ENCODE data around the gene MCTP1.
A peak's percentile ranks its signal among the peaks of the same experiment; 100 is the strongest.

The MCTP1 gene

GRCh38 chr5:94928891-94929290 lies 356.0 kb downstream of the MCTP1 start:
- no peak for FAIRE-seq

DNA sequence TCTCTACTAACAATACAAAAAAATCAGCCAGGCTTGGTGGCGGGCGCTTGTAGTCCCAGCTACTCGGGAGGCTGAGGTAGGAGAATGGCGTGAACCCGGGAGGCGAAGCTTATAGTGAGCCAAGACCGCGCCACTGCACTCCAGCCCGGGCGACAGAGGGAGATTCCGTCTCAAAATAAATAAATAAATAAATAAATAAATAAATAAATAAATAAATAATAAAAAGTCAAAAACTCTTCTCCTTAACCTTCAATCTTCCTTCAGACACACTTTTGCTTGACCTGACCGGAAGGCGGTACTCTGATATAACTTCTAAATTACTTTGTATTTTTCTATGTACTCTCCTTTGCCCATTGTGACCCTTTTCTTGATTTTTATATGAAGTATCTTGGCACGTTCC lies 364.3 kb downstream of the MCTP1 start:
- FAIRE-seq, result no peak

- FAIRE-seq, result no peak
Observed at GRCh38 chr5:94916619-94917018, 368.3 kb downstream of the MCTP1 start.

DNA sequence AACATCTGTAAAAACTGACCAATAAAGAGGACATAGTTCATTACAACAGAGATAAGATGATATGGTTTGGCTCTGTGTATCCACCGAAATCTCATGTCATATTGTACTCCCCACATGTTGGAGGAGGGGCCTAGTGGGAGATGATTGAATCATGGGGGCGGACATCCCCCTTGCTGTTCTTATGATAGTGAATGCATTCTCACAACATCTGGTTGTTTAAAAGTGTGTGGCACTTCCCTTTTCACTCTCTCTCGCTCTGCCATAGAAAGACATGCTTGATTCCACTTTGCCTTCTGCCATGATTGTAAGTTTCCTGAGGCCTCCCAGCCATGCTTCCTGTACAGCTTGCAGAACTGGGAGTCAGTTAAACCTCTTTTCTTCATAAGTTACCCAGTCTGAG lies 373.6 kb downstream of the MCTP1 start:
- no peak for FAIRE-seq

- no peak for FAIRE-seq
Observed at GRCh38 chr5:94910721-94911120, 374.2 kb downstream of the MCTP1 start.

- FAIRE-seq, result peak; percentile 94
Observed at GRCh38 chr5:94908889-94909480, 375.9 kb downstream of the MCTP1 start.

GRCh38 chr5:94906750-94907149 lies 378.1 kb downstream of the MCTP1 start:
- FAIRE-seq, result no peak

GRCh38 chr5:94903726-94904125 lies 381.2 kb downstream of the MCTP1 start:
- no peak for FAIRE-seq

DNA sequence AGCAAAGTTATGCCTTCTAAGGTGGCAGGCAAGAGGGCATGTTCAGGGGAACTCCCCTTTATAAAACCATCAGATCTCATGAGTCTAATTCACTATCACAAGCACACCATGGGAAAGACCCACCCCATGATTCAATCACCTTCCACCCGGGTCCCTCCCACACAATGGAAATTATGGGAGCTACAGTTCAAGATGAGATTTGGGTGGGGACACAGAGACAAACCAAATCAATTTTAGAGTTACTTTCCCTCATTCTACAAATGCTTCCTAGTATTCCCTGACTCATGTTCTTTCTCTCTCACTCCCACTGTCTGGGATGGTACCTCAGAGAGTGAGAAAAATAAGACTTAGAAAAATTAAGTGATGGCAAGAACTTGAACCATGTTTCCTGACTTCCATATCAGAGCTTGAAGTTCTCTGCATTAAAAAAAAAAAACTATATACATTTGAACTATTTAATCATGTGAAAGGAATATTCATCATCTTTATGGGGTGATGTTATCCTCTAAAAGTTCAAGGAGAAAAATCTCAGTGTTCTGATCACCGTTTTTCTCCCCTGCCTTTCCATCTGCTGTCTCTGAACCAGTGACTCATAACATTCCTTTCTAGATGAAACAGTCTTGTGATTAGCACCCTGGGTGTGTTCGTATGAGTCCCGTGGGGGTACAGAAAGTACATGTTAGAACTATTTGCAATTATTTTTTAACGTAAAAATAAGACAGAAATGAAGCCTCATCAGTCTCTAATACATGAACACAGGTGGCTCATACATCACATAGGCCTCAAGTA lies 383.5 kb downstream of the MCTP1 start:
- no peak for FAIRE-seq

GRCh38 chr5:94900006-94900505 lies 384.8 kb downstream of the MCTP1 start:
- no peak for FAIRE-seq

GRCh38 chr5:94893412-94894135 lies 391.3 kb downstream of the MCTP1 start:
- FAIRE-seq, result peak; percentile 80

DNA sequence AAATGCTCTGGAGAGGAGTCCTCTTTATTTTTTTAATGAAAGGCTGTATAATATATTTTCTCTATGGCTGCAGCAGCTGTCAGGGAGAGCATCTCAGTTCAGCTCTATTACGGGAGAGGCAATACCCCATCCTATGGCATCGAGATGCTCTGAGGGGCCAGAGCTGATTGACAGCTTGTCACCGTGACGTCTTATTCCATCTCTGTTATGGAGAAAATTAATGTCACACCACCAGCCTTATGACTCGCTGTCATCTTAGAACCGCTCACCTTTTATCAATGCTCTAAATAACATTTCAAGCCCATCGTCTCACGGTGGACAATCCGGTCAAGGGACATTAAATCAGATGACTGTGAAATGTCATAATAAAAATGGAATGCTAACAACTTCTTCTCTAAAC lies 392.9 kb downstream of the MCTP1 start:
- no peak for FAIRE-seq

- FAIRE-seq, result no peak
Observed at GRCh38 chr5:94891565-94891964, 393.3 kb downstream of the MCTP1 start.

- FAIRE-seq, result no peak
Observed at GRCh38 chr5:94890907-94891306, 394.0 kb downstream of the MCTP1 start.

- no peak for FAIRE-seq
Observed at GRCh38 chr5:94888674-94889073, 396.2 kb downstream of the MCTP1 start.

DNA sequence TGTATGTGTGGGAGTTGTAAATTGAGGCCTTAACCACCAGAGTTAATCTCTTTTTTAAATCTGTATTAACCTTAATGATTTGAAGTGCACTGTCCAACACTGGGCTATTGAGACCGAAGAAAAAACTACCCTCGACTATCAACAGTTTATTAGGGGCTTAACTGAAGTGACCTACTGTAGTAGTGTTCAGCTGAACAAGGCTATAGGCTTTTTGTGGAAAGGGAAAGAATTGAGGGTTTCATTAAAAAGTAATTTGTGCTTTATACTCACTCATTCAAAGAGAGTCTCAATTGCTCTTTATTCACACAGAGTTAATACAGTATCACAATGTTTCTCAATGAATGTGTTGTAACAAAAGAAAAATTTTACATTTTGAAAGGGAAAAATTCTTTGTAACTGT lies 399.0 kb downstream of the MCTP1 start:
- FAIRE-seq, result no peak

DNA sequence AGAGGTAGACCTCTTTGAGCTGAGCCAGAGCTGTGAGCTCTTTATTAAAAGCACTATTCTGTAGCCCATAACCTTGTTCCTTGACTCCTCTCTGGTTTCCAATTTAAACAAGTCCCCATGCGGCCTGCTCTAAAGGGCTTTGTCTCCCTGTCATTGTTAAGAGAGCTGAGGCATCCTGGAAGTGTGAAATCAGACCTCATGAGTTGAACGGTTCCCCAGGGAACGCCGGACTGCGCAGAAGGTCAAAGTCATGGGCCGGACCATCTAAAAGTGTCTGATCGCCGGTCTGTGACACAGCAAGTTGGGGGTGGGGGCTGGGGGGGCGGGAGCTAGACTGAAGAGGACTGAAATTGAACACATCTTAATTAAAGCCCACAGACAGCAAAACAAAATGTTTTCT lies 400.6 kb downstream of the MCTP1 start:
- no peak for FAIRE-seq

- FAIRE-seq, result no peak
Observed at GRCh38 chr5:94872526-94872925, 412.4 kb downstream of the MCTP1 start.

DNA sequence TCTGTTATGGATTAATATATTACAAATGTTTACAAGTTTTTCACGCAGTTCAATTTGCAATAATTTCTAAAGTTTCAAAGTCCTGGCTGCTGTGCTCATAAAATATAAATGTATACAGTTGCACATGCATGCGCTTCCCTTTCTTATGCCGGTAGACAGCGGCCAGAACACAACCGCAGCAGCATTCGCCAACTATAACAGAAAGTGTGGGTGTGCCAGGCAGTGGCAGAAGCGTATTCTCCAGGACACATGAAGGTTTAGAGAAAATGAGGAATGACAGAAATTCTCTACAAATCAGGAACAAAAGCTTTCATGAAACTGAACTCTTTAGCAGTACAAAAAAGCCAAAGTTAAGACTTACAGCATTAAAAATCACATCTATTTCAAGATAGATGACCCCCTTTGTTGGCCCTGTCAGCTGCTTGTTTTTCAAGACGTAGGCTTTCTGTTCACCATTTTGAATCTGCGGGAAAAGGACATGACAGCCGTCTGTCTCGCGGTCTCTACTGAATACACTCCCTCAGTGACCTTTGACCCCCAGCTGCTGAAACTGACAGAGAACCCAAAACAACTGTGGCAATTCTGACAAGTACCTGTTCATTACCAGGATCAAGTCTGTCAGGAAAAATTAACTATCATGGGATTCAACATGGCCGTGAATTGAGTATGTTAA lies 414.2 kb downstream of the MCTP1 start:
- FAIRE-seq, result no peak

DNA sequence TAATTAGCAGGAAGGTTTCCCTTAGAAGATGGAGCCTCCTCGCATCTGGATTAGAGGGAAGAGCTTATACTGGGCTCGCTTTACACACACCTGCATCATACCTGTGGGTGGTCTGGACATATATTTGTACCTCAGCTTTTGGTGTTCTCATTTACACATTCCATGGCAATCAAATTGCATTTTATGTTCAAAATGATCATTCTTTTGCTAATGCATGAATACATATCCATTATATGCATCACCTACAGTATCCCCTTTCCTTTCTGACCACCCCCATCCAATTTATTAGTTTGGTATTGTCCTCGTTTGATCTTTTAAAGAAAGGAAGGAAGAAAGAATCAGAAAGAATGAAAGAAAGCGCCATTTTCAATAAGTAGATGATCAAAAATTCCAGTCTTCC lies 415.0 kb downstream of the MCTP1 start:
- FAIRE-seq, result no peak

- FAIRE-seq, result no peak
Observed at GRCh38 chr5:94863951-94864350, 420.9 kb downstream of the MCTP1 start.

GRCh38 chr5:94857111-94857510 lies 427.8 kb downstream of the MCTP1 start:
- no peak for FAIRE-seq

DNA sequence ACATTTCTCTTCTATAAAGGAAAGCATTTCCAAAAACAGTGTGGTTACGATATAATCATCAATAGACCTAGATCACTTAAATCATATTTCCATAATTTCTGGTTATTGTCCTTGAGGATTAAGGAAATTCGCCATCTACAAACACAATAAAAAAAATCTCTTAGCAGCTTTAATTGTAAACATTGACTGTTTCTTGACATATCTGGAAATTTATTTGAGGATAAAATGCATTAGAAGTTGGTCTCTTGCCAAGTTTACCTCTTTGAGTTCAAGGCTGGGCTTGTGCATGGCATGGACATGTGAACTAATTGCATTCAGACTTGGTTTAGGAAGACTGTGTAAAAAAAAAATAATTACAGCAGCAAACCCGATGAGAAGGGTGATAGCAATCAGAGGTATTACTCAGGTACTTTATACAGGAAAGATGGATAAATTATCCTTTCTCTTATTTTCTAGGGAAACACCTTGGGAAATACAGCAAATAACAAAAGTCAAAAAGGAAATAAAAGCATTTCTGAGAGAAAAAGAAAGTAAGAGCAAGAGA lies 428.6 kb downstream of the MCTP1 start:
- FAIRE-seq, result no peak

All from A204.1 (cell line).